Prostate gland (tissue), 2 donors: Measurements from ENCODE around the gene CFAP45. TPM values are rescaled to one million over a fixed set of nuclear protein-coding genes. Genes with fewer than 3 reads are reported as not detected.

Source experiments
- DNase-seq: peaks from one replicate; pipeline ENCODE4 v3.0.0-alpha.2; 2019; ENCODE audit warnings: low spot score
- H3K27ac ChIP-seq, 2 donors: fragments of 200-600 bp; sonication (generic); 2 replicates each; pipeline ENCODE4 v1.5.1; 2017 to 2019
- H3K27me3 ChIP-seq: fragments of 200-600 bp; sonication (generic); replicated peaks from 2 replicates; pipeline ENCODE4 v1.5.1; 2019; ENCODE audit not compliant: insufficient read depth
- H3K36me3 ChIP-seq, 2 donors: fragments of 200-600 bp; sonication (generic); 1 replicate in 1 of 2; 2 replicates in 1 of 2; pipeline versions ENCODE4 v1.5.1 to v1.8.1; 2017 to 2019
- H3K4me1 ChIP-seq: fragments of 200-600 bp; sonication (generic); replicated peaks from 2 replicates; pipeline ENCODE4 v1.5.1; 2019
- H3K4me3 ChIP-seq, 2 donors: fragments of 200-600 bp; sonication (generic); 2 replicates each; pipeline ENCODE4 v1.5.1; 2017 to 2019
- H3K9me3 ChIP-seq: fragments of 200-600 bp; sonication (generic); 2 replicates; pipeline ENCODE4 v1.5.1; 2017
- POLR2A ChIP-seq: fragments of 450-650 bp; IDR thresholded peaks from one replicate; pipeline ENCODE4 v1.6.1; 2016; ENCODE audit warnings: antibody characterized with exemption, mild to moderate bottlenecking
- POLR2AphosphoS5 ChIP-seq: sonication (generic); formaldehyde crosslinking; IDR thresholded peaks from one replicate; pipeline ENCODE4 v1.6.1; 2017; ENCODE audit warnings: antibody characterized with exemption
- WGBS: methylation state at CpG from one replicate; pipeline ENCODE4 v1.1.5; 2018; 5-methylcytosine and 5-hydroxymethylcytosine counted together
- intact Hi-C: fragments of 100-400 bp; cut with DNase I; formaldehyde crosslinking; loops from one replicate; pipeline ENCODE4 v1.14.2; 2022
- total RNA-seq, 2 donors: library from RNA; depleted of rRNA; stranded (reverse); fragments of >200 nt; gene quantifications; one replicate each; pipeline ENCODE4 v1.1.0, GENCODE V29; 2016
- TF ChIP-seq, protein P1 (sequence below), 4 experiments: fragments of 200-600 bp in 2 of 4; fragments of 450-650 bp in 2 of 4; sonication (generic) in 2 of 4; IDR thresholded peaks; 1 replicate in 3 of 4; 2 replicates in 1 of 4; pipeline ENCODE4 v1.5.1; 2016 to 2019; ENCODE audit warnings: antibody characterized with exemption in 4 of 4, mild to moderate bottlenecking in 2 of 4, moderate library complexity in 2 of 4

Gene CFAP45
- total RNA-seq, 2 donors from 2014 or later, result 2.6 TPM; not detected in 1

DNA sequence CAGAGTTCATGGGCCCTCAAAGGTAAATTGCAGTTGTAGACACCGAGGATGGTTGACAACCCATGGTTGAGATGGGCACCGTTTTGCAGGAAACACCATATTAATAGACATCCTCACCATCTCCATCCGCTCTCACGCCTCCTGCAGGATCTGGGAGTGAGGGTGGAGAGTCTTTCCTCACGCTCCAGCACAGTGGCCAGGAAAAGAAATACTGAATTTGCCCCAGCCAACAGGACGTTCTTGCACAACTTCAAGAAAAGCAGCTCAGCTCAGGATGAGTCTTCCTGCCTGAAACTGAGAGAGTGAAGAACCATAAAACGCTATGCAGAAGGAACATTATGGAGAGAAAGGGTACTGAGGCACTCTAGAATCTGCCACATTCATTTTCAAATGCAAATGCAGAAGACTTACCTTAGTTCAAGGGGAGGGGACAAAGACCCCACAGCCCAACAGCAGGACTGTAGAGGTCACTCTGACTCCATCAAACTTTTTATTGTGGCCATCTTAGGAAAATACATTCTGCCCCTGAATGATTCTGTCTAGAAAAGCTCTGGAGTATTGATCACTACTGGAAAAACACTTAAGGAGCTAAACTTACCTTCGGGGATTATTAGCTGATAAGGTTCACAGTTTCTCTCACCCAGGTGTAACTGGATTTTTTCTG is 64.0 kb downstream of the CFAP45 start:
- TF ChIP-seq, protein P1, sequence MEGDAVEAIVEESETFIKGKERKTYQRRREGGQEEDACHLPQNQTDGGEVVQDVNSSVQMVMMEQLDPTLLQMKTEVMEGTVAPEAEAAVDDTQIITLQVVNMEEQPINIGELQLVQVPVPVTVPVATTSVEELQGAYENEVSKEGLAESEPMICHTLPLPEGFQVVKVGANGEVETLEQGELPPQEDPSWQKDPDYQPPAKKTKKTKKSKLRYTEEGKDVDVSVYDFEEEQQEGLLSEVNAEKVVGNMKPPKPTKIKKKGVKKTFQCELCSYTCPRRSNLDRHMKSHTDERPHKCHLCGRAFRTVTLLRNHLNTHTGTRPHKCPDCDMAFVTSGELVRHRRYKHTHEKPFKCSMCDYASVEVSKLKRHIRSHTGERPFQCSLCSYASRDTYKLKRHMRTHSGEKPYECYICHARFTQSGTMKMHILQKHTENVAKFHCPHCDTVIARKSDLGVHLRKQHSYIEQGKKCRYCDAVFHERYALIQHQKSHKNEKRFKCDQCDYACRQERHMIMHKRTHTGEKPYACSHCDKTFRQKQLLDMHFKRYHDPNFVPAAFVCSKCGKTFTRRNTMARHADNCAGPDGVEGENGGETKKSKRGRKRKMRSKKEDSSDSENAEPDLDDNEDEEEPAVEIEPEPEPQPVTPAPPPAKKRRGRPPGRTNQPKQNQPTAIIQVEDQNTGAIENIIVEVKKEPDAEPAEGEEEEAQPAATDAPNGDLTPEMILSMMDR (IDR thresholded peaks at IDR 0.05), result peak in 2 of 4 experiments; percentile 6 to 7
- TF ChIP-seq POLR2A (no peak), POLR2AphosphoS5 (no peak)
- Histone ChIP-seq H3K9me3 (no peaks in the 10 kb centered on the region), H3K36me3 (no peaks in the 10 kb centered on the region), H3K27ac (no peak overlapping the region), H3K4me3 (no peak overlapping the region), H3K27me3 (no peaks in the 10 kb centered on the region), H3K4me1 (no peaks in the 10 kb centered on the region)
- intact Hi-C loops, result no loop called here
- 83% methylated on average over 8 of the region's 8 CpGs for WGBS
- no peak for DNase-seq

DNA sequence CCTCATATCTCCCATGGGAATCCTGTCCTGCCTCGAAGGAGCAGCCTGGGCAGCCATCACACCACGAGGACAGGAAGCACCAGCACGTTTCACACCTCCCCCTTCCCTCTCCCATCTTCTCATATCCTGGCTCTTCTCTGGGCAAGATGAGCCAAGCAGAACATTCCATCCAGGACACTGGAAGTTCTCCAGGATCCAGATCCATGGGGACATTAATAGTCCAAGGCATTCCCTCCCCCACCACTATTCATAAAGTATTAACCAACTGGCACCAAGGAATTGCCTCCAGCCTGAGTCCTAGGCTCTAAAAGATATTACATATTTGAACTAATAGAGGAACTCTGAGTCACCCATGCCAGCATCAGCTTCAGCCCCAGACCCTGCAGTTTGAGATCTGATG is 64.6 kb downstream of the CFAP45 start:
- Histone ChIP-seq H3K4me1 (no peaks in the 10 kb centered on the region), H3K4me3 (no peak overlapping the region), H3K36me3 (no peaks in the 10 kb centered on the region), H3K27me3 (no peaks in the 10 kb centered on the region), H3K9me3 (no peaks in the 10 kb centered on the region), H3K27ac (no peak overlapping the region)
- TF ChIP-seq POLR2A (no peak), POLR2AphosphoS5 (no peak)
- TF ChIP-seq, protein P1 (IDR thresholded peaks at IDR 0.05), result no peak
- 62% methylated on average over 3 of the region's 3 CpGs for WGBS
- intact Hi-C loops, result no loop called here
- DNase-seq, result no peak

DNA sequence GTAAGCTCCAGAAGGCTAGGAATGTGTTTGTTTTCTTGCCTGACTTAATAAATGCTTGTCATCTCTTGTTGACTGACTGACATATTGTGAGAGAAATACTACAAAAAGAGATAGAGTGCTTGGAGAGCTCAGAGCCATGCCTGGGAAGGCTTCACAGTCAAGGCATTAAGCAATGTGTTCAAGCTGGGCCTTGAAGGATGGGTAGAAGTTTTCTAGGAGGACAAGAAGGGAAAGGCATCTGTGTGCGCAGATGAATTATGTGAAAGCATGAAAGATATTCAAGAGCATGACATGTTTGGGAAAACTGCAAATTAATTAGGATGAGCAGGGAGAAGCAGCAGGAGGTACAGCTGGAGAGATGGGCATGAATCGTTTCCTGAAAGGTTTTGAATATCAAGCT is 67.7 kb downstream of the CFAP45 start:
- no peaks in the 10 kb centered on the region for H3K27me3 ChIP-seq
- intact Hi-C loops, result no loop called here

DNA sequence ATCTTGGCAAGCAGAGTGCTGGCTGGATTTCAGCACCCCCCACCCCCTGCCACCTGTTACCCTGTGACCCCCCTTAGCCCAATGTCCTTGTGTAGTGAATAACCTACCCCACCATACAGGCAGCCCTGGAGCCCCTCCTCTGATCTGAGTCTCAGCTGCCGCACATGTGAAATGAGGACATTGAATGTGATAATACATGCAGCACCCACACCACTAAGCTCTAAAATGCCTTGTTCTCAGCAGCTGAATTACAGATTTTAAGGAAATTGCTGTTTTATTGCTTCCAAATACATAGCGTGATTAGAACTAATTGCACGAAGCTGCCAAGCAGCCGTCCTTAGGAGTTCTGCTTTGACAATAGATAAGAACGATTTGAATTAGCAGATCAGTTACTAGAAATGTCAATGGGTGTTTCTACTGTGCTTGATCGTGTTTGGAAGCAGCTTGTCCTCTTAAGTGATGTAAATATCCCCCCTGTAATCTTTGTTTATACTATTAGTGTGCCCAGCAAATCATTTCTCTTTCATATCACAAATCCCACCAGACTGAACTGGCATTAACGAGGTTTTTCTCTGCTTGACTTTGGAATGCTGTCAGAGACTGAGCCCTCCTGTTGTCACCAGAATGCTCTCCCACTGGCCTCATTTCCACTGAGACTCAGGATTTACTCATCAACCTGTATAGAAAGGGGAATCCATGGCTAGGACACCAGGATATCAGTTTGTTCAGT is 68.4 kb downstream of the CFAP45 start:
- H3K36me3 ChIP-seq, result no peaks in the 10 kb centered on the region
- 39% methylated on average over 7 of the region's 7 CpGs for WGBS
- intact Hi-C loops, result no loop called here

More for the DNA sequence above, 67.7 kb downstream of the CFAP45 start:
- Histone ChIP-seq H3K4me1 (no peaks in the 10 kb centered on the region), H3K36me3 (no peaks in the 10 kb centered on the region), H3K9me3 (no peaks in the 10 kb centered on the region), H3K4me3 (no peak overlapping the region), H3K27ac (no peak overlapping the region)
- DNase-seq, result no peak
- TF ChIP-seq POLR2AphosphoS5, result no peak
- TF ChIP-seq, protein P1 (IDR thresholded peaks at IDR 0.05), result no peak
- no peak for TF ChIP-seq POLR2A
- 90% methylated on average over 2 of the region's 2 CpGs for WGBS

More for the DNA sequence above, 68.4 kb downstream of the CFAP45 start:
- no peaks in the 10 kb centered on the region for H3K9me3 ChIP-seq
- H3K27ac ChIP-seq, result no peak overlapping the region
- no peaks in the 10 kb centered on the region for H3K27me3 ChIP-seq
- DNase-seq, result no peak
- H3K4me3 ChIP-seq, result no peak overlapping the region
- no peaks in the 10 kb centered on the region for H3K4me1 ChIP-seq
- no peak for TF ChIP-seq POLR2A
- TF ChIP-seq, protein P1 (IDR thresholded peaks at IDR 0.05), result no peak
- no peak for TF ChIP-seq POLR2AphosphoS5
